SU-DHL-6 (cell line): ENCODE measurements around the gene INF2.

Source experiments
- H2AFZ ChIP-seq: fragments of 200-600 bp; sonication (generic); 2 replicates; pipeline ENCODE4 v1.6.1; 2014; ENCODE audit warnings: low read depth, mild to moderate bottlenecking, moderate library complexity, mixed read lengths, antibody characterized with exemption, low read length; ENCODE audit not compliant: severe bottlenecking
- H3F3A ChIP-seq: fragments of 200-600 bp; shearing (Covaris generic); 2 replicates; pipeline ENCODE4 v1.6.0; 2016; ENCODE audit warnings: antibody characterized with exemption, mild to moderate bottlenecking; ENCODE audit not compliant: insufficient read depth
- H3K27ac ChIP-seq: fragments of 200-600 bp; sonication (generic); 2 replicates; pipeline ENCODE4 v1.5.1; 2016; ENCODE audit warnings: low read depth, mild to moderate bottlenecking, low read length, moderate library complexity, mixed read lengths
- H3K27me3 ChIP-seq: fragments of 200-600 bp; sonication (generic), shearing (Covaris generic); 2 replicates; pipeline ENCODE4 v1.6.0; 2014; ENCODE audit warnings: mild to moderate bottlenecking, low read length
- H3K36me3 ChIP-seq: fragments of 200-600 bp; sonication (generic); 2 replicates; pipeline ENCODE4 v1.6.1; 2014; ENCODE audit warnings: mild to moderate bottlenecking, low read length, mixed read lengths
- H3K4me2 ChIP-seq: fragments of 300-600, 200-600 bp; shearing (Covaris generic), sonication (generic); 2 replicates; pipeline ENCODE4 v1.6.0; 2014; ENCODE audit warnings: low read length, low read depth, mild to moderate bottlenecking; ENCODE audit not compliant: poor library complexity, severe bottlenecking
- H3K4me3 ChIP-seq: fragments of 200-600 bp; sonication (generic); 2 replicates; pipeline ENCODE4 v1.5.1; 2014; ENCODE audit warnings: antibody characterized with exemption, low read length, mild to moderate bottlenecking, mixed read lengths; ENCODE audit not compliant: insufficient read depth, poor library complexity, severe bottlenecking
- H3K79me2 ChIP-seq: fragments of 200-600 bp; sonication (generic); 2 replicates; pipeline ENCODE4 v1.6.1; 2014; ENCODE audit warnings: mild to moderate bottlenecking, low read length, moderate library complexity; ENCODE audit not compliant: insufficient read depth
- H3K9ac ChIP-seq: fragments of 200-600 bp; sonication (generic); 2 replicates; pipeline ENCODE4 v1.7.0; 2014; ENCODE audit warnings: mild to moderate bottlenecking, low read length
- H3K9me2 ChIP-seq: fragments of 200-600 bp; sonication (generic); replicated peaks from 2 replicates; pipeline ENCODE4 v1.6.1; 2014; ENCODE audit warnings: low read length; ENCODE audit not compliant: insufficient read depth
- H3K9me3 ChIP-seq: fragments of 200-600 bp; sonication (generic); 2 replicates; pipeline ENCODE4 v1.6.1; 2014; ENCODE audit warnings: low read length, mixed read lengths; ENCODE audit not compliant: insufficient read depth
- H4K20me1 ChIP-seq: fragments of 200-600 bp; sonication (generic); 2 replicates; pipeline ENCODE4 v1.6.1; 2014; ENCODE audit warnings: low read depth, mild to moderate bottlenecking, antibody characterized with exemption, low read length, moderate library complexity, mixed read lengths
- EZH2phosphoT487 ChIP-seq: fragments of 200-600 bp; sonication (generic), shearing (Covaris generic); conservative IDR thresholded peaks from 2 replicates; pipeline ENCODE4 v1.6.1; 2018; ENCODE audit warnings: mild to moderate bottlenecking, antibody characterized with exemption, low read length, moderate library complexity, mixed read lengths
- TF ChIP-seq, protein P1 (sequence below): fragments of 200-600 bp; sonication (generic); IDR thresholded peaks from one replicate; pipeline ENCODE4 v1.5.1; 2017; ENCODE audit warnings: antibody characterized with exemption, mild to moderate bottlenecking, low read length, moderate library complexity; ENCODE audit not compliant: insufficient read depth, poor library complexity, severe bottlenecking

The INF2 gene

DNA sequence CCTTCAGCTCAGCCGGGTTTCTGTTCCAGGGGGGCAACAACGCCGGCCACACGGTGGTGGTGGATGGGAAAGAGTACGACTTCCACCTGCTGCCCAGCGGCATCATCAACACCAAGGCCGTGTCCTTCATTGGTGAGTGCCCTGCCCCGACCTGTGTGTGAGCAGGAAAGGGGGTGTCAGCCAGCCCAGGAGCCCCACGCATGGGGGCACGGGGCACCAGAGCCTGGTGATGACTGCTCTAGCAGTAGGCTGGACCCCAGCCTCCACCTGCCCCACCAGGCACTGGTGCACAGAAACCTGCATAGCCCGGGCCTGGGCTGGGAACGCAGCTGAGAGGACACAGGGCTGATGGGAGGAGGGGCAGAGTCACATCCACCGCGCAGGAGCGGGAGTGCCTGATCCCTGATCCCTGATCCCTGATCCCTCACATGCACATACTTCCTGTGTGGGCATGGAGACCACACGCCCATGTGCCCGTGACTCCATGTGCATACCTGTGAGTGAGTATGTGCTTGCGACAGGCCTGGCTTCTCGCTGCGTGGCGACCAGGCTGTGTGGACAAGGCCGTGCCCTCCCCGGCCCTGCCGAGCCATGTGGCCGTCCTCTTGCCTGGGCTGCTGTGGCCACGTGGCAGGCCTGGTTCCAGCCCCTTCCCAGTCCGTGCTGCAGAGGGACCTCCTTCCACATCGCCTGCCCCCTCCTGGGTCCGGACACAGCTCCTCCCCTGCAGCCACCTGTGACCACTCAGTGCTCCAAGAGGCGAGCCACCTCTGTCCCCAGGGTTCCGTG, 45.8 kb downstream of the INF2 start:
- H3K4me2 ChIP-seq = no peak overlapping the region
- no peaks in the 10 kb centered on the region for H3K27me3 ChIP-seq
- no peaks in the 10 kb centered on the region for H3F3A ChIP-seq
- H3K9me3 ChIP-seq = no peaks in the 10 kb centered on the region
- no peak overlapping the region for H3K4me3 ChIP-seq
- H3K9ac ChIP-seq = no peak overlapping the region
- no peaks in the 10 kb centered on the region for H3K36me3 ChIP-seq
- no peak overlapping the region for H2AFZ ChIP-seq
- TF ChIP-seq, protein P1, sequence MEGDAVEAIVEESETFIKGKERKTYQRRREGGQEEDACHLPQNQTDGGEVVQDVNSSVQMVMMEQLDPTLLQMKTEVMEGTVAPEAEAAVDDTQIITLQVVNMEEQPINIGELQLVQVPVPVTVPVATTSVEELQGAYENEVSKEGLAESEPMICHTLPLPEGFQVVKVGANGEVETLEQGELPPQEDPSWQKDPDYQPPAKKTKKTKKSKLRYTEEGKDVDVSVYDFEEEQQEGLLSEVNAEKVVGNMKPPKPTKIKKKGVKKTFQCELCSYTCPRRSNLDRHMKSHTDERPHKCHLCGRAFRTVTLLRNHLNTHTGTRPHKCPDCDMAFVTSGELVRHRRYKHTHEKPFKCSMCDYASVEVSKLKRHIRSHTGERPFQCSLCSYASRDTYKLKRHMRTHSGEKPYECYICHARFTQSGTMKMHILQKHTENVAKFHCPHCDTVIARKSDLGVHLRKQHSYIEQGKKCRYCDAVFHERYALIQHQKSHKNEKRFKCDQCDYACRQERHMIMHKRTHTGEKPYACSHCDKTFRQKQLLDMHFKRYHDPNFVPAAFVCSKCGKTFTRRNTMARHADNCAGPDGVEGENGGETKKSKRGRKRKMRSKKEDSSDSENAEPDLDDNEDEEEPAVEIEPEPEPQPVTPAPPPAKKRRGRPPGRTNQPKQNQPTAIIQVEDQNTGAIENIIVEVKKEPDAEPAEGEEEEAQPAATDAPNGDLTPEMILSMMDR = no peak
- TF ChIP-seq EZH2phosphoT487 = no peak
- H3K9me2 ChIP-seq = no peaks in the 10 kb centered on the region
- no peak overlapping the region for H3K27ac ChIP-seq
- H4K20me1 ChIP-seq = no peaks in the 10 kb centered on the region
- H3K79me2 ChIP-seq = no peaks in the 10 kb centered on the region

DNA sequence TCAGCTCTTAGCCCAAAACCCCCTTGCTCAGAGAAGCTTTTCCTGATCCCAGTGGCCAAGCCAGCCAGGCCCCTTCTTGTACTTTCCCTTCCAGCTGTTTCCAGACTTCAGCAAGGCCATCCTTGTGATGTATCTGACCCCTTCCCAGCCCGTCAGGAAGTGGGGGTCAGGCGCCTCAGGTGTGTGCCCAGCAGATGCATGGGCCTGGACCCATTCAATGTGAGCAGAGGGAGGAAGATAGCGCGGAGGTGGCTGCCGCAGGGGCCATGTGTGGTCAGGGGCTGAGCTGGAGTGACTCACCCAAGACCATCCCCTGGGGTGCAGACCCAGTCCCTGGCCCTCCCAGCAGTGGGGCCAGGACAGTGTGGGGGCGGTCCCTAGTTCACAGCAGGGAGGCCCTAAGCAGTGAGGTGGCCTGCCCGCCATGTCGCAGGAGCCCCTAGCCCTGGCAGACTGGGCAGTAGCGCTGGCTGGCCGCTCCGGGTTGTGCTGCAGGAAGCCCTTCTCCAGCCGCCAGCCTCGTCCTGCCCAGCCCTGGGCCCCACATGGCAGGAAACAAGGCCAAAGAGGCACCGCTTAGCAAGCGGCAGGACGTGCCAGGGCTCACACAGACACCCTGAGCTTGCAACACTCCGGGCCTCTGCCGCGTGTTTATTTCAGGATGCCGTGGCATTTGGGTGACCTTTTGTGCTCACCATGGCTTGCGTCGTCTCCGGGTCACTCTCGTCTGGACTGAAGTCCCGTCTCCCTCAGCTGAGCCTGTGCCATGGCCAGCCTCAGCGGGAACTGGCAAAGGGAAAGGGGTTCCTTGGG, 46.6 kb downstream of the INF2 start:
- no peaks in the 10 kb centered on the region for H4K20me1 ChIP-seq
- H3K36me3 ChIP-seq = no peaks in the 10 kb centered on the region
- H3K4me3 ChIP-seq = no peak overlapping the region
- no peaks in the 10 kb centered on the region for H3K9me2 ChIP-seq
- H3K9ac ChIP-seq = no peak overlapping the region
- H3K9me3 ChIP-seq = no peaks in the 10 kb centered on the region
- H2AFZ ChIP-seq = no peak overlapping the region
- no peaks in the 10 kb centered on the region for H3K27me3 ChIP-seq
- no peak for TF ChIP-seq EZH2phosphoT487
- no peaks in the 10 kb centered on the region for H3F3A ChIP-seq
- H3K4me2 ChIP-seq = no peak overlapping the region
- no peak overlapping the region for H3K27ac ChIP-seq
- H3K79me2 ChIP-seq = no peaks in the 10 kb centered on the region

DNA sequence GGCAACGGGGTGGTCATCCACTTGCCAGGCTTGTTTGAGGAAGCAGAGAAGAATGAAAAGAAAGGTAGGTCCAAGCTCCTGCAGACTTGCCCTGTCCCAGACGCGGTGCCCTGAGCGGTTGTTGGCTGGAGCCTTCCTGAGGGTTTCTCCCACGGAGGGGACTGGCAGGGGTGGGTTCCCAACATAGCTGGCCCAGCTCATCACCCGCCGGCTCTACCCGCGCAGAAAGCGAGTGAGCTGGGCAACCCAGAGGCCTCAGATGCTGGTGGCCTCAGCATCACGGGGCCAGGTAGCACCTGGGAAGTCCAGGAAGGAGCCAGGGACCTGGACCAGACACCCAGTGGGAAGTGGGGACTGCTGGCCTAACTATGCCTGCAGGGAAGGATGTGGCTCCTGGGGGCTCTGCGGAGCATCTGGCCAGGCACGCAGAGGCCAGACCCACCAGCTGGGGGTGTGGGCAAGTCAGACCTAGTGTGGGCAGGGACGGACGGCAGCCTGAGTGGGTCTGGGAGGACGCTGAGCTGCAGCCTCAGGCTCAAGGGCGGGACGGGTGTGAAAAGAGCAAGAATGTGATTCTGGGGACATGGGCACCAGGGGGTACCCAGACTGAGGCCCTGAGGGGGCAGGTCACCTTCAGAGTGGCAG, 49.1 kb downstream of the INF2 start:
- H3K4me3 ChIP-seq = no peak overlapping the region
- no peaks in the 10 kb centered on the region for H3K9me2 ChIP-seq
- H2AFZ ChIP-seq = no peak overlapping the region
- H3K9me3 ChIP-seq = no peaks in the 10 kb centered on the region
- no peaks in the 10 kb centered on the region for H3K27me3 ChIP-seq
- no peak overlapping the region for H3K9ac ChIP-seq
- TF ChIP-seq EZH2phosphoT487 = no peak
- TF ChIP-seq, protein P1 = no peak
- no peak overlapping the region for H3K4me2 ChIP-seq
- H3K79me2 ChIP-seq = no peaks in the 10 kb centered on the region
- no peaks in the 10 kb centered on the region for H3K36me3 ChIP-seq
- no peaks in the 10 kb centered on the region for H3F3A ChIP-seq
- H3K27ac ChIP-seq = no peak overlapping the region
- no peaks in the 10 kb centered on the region for H4K20me1 ChIP-seq
